Ectodermal cell (in vitro differentiated cells): ENCODE measurements around the gene ZNF610.
"Not testable (repeated sequence)": the region's sequence is repeated elsewhere in the genome, so short reads cannot be mapped to it uniquely, and the experiment has no call there.

ENCODE experiments used
- H3K27ac ChIP-seq: 2 replicates; pipeline ENCODE4 v1.7.0; 2013; ENCODE audit warnings: mild to moderate bottlenecking, low read depth, low read length; ENCODE audit not compliant: insufficient read depth, poor library complexity, severe bottlenecking
- H3K27me3 ChIP-seq: 2 replicates; pipeline ENCODE4 v1.7.0; 2013; ENCODE audit warnings: mild to moderate bottlenecking, low read length; ENCODE audit not compliant: insufficient read depth, control insufficient read depth, poor library complexity, severe bottlenecking
- H3K36me3 ChIP-seq: one replicate; pipeline ENCODE4 v1.7.0; 2013; ENCODE audit warnings: low read length; ENCODE audit not compliant: control insufficient read depth, insufficient read depth
- H3K4me1 ChIP-seq: one replicate; pipeline ENCODE4 v1.7.0; 2013; ENCODE audit warnings: low read length; ENCODE audit not compliant: control insufficient read depth, insufficient read depth
- H3K4me3 ChIP-seq: 2 replicates; pipeline ENCODE4 v1.7.0; 2013; ENCODE audit warnings: low read depth, low read length, control low read depth; ENCODE audit not compliant: insufficient read depth
- H3K9me3 ChIP-seq: 2 replicates; pipeline ENCODE4 v1.7.0; 2013; ENCODE audit warnings: mild to moderate bottlenecking, low read length, moderate library complexity; ENCODE audit not compliant: control insufficient read depth
- WGBS, 2 experiments: methylation state at CpG; one replicate each; pipeline ENCODE4 v1.1.7; 2013; ENCODE audit warnings: missing lambda C conversion rate in 2 of 2; 5-methylcytosine and 5-hydroxymethylcytosine counted together

ZNF610 gene

GRCh38 chr19:52335768-52336116, 301 bp upstream of the ZNF610 start:
- 77 to 79% methylated on average over 8 of the region's 9 CpGs for WGBS, 2 experiments
- Histone ChIP-seq H3K9me3 (peaks cover 2% of the 10 kb centered on the region), H3K27me3 (no peaks in the 10 kb centered on the region), H3K36me3 (no peaks in the 10 kb centered on the region), H3K4me3 (peak overlapping the region; percentile 77), H3K27ac (no peak overlapping the region), H3K4me1 (no peaks in the 10 kb centered on the region)

- WGBS, 2 experiments: 9 to 10% methylated on average over 8 to 9 of the region's 9 CpGs
- Histone ChIP-seq H3K36me3 (no peaks in the 10 kb centered on the region), H3K27ac (no peak overlapping the region), H3K4me1 (no peaks in the 10 kb centered on the region), H3K9me3 (peaks cover 2% of the 10 kb centered on the region), H3K4me3 (peak overlapping the region; percentile 77), H3K27me3 (no peaks in the 10 kb centered on the region)
These were observed 843 bp downstream of the ZNF610 start for GRCh38 chr19:52336791-52337381.

- H3K27me3 ChIP-seq, H3K36me3 ChIP-seq, H3K27ac ChIP-seq, H3K4me3 ChIP-seq, H3K4me1 ChIP-seq, H3K9me3 ChIP-seq: not testable (repeated sequence)
- 88 to 94% methylated on average over 3 of the region's 3 CpGs for WGBS, 2 experiments
These were observed 3.0 kb downstream of the ZNF610 start for GRCh38 chr19:52339022-52339421.

- H3K27me3 ChIP-seq: no peaks in the 10 kb centered on the region
- no peak overlapping the region for H3K27ac ChIP-seq
- no peaks in the 10 kb centered on the region for H3K9me3 ChIP-seq
- no peak overlapping the region for H3K4me3 ChIP-seq
- 32 to 35% methylated on average over 8 of the region's 8 CpGs for WGBS, 2 experiments
- H3K36me3 ChIP-seq: peaks cover 6% of the 10 kb centered on the region
- H3K4me1 ChIP-seq: no peaks in the 10 kb centered on the region
These were observed 7.5 kb downstream of the ZNF610 start for GRCh38 chr19:52343548-52343947.

DNA sequence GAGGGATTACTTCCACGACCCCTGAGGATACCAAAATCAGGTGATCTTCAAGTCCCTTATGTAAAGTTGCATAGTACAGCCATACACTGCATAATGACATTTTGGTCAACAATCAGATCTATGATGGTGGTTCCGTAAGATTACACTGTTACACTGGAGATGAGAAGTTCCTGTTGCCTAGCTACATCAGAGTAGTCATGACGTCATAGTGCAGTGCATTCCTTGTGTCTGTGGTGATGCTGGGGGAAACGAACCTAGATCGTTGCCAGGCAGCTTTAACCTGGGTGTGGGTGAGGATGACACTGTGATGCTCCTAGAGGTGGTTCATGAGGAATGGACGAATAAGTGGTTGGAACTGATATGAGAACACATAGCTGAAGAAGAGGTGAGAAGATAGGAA, 9.1 kb downstream of the ZNF610 start:
- no peak overlapping the region for H3K4me3 ChIP-seq
- H3K9me3 ChIP-seq: no peaks in the 10 kb centered on the region
- WGBS, 2 experiments: 90 to 92% methylated on average over 6 of the region's 6 CpGs

DNA sequence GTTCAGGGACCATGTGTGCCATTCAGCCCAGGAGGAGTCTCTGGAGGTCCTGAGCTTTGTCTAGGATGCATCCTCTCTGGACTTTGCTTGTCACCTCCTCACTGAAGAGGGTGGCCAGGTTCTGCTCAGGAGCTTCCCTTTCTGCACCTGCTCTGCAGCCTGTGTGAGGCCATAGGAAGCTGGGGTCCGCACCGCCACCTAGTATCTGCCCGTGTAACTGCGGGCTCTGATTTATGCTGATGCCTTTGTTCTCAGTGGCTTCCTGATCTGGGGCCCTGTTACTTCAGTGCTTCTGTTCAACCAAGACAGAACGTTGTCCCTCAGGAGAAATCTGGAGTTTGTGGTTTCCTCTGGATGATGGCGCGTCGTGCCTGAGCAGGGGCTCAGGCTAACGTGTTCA, 15.5 kb downstream of the ZNF610 start:
- Histone ChIP-seq H3K4me3 (no peak overlapping the region), H3K27me3 (no peaks in the 10 kb centered on the region), H3K27ac (no peak overlapping the region), H3K4me1 (no peaks in the 10 kb centered on the region), H3K9me3 (no peaks in the 10 kb centered on the region), H3K36me3 (peaks cover 25% of the 10 kb centered on the region)
- WGBS, 2 experiments: 87 to 90% methylated on average over 9 of the region's 9 CpGs

More for the DNA sequence above, 9.1 kb downstream of the ZNF610 start:
- no peaks in the 10 kb centered on the region for H3K4me1 ChIP-seq
- peaks cover 6% of the 10 kb centered on the region for H3K36me3 ChIP-seq
- no peaks in the 10 kb centered on the region for H3K27me3 ChIP-seq
- H3K27ac ChIP-seq: no peak overlapping the region

DNA sequence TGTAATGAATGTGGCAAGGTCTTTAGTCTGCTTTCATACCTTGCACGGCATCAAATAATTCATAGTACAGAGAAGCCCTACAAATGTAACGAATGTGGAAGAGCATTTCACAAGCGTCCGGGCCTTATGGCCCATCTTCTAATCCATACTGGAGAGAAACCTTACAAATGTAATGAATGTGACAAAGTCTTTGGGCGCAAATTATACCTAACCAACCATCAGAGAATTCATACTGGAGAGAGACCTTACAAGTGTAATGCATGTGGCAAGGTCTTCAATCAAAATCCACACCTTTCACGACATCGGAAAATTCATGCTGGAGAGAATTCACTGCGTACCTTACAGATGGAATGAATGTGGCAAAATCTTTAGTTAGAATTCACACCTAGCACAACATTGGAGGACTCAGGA, 30.4 kb downstream of the ZNF610 start:
- no peak overlapping the region for H3K4me3 ChIP-seq
- no peaks in the 10 kb centered on the region for H3K27me3 ChIP-seq
- H3K36me3 ChIP-seq: peaks cover 30% of the 10 kb centered on the region
- no peaks in the 10 kb centered on the region for H3K4me1 ChIP-seq
- H3K27ac ChIP-seq: no peak overlapping the region
- WGBS, 2 experiments: 93 to 96% methylated on average over 8 of the region's 8 CpGs
- H3K9me3 ChIP-seq: peaks cover 15% of the 10 kb centered on the region

DNA sequence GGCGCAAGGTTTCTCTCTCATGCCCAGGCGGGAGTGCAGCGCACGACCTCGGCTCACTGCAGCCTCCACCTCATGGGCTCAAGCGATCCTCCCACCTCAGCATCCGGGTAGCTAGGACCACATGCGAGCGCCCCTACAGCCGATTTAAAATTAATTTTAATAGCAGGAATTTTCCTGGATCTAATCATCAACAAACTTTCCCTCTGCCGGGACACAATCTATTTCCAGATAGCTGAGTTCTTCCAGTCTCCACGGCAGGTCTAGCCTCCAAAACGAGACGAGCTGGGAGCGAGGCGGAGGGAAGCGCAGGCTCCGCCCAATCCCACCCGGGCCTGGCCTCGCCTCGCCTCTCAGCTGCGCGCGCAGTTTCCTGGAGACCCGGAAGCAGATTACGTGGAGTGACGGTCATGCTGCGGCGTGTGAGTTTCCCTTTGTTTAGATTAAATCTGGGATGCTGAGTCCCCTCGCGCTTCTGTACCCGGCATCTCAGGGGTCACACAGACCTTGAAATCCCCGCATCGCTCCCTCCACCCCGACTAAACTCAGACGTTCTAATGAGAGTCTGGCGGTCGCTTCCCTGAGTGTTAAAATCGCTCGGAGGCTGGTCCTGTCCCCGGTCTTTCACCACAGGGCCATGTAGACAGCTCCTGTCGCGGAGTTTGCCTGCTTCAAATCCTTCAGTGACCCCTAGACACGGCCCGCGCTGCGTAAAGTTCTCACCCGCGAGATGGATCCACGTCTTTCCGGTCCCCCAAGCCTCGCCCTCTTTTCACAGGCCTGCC, 33.7 kb downstream of the ZNF610 start, which contains the start of gene ZNF880:
Gene ZNF880 (plus strand): TSS at position 365 of the 782 bp plus-strand sequence. CDS start 43 bp downstream, at position 408.
- WGBS, 2 experiments: 42 to 46% methylated on average over 52 of the region's 52 CpGs

GRCh38 chr19:52370341-52370710, 34.3 kb downstream of the ZNF610 start:
- peak overlapping the region; percentile 54 for H3K4me3 ChIP-seq
- peaks cover 21% of the 10 kb centered on the region for H3K36me3 ChIP-seq
- peak overlapping the region; percentile 90 for H3K27ac ChIP-seq
- no peaks in the 10 kb centered on the region for H3K27me3 ChIP-seq
- peaks cover 7% of the 10 kb centered on the region for H3K9me3 ChIP-seq
- H3K4me1 ChIP-seq: no peaks in the 10 kb centered on the region
- 72 to 78% methylated on average over 7 of the region's 7 CpGs for whole genome bisulfite sequencing, 2 experiments

More for the DNA sequence above, 33.7 kb downstream of the ZNF610 start, which contains the start of gene ZNF880:
- Histone ChIP-seq H3K27me3 (no peaks in the 10 kb centered on the region), H3K4me1 (no peaks in the 10 kb centered on the region), H3K9me3 (peaks cover 11% of the 10 kb centered on the region), H3K36me3 (peaks cover 27% of the 10 kb centered on the region), H3K27ac (peak within 1 kb of the TSS; percentile 90), H3K4me3 (peak within 1 kb of the TSS; percentile 54)

GRCh38 chr19:52391135-52391534, 55.1 kb downstream of the ZNF610 start:
- Histone ChIP-seq H3K27me3 (no peaks in the 10 kb centered on the region), H3K9me3 (peaks cover 2% of the 10 kb centered on the region), H3K4me1 (no peaks in the 10 kb centered on the region), H3K27ac (no peak overlapping the region), H3K4me3 (no peak overlapping the region), H3K36me3 (no peaks in the 10 kb centered on the region)
- WGBS, 2 experiments: 65 to 69% methylated on average over 1 of the region's 1 CpG
